Naive B cell (primary cell): ENCODE results near the gene PHACTR1. TPM values are rescaled to one million over a fixed set of nuclear protein-coding genes. Genes with fewer than 3 reads are reported as not detected.
"Not testable (repeated sequence)": the region's sequence is repeated elsewhere in the genome, so short reads cannot be mapped to it uniquely, and the experiment has no call there.

Experiments used
- ATAC-seq, 2 donors: fragments of 150-1000 bp; cut with Tn5 transposase; 2 replicates each; pipeline ENCODE4 v1.10.0; 2021; ENCODE audit warnings: low read depth in 2 of 2, mild to moderate bottlenecking in 2 of 2, moderate library complexity in 2 of 2
- DNase-seq: peaks from one replicate; pipeline ENCODE4 v3.0.0; 2022
- H3K27ac Mint-ChIP-seq, 6 donors: one replicate each; pipeline ENCODE4 v1.8.0; 2020 to 2022; ENCODE audit warnings: mild to moderate bottlenecking in 6 of 6, mixed read lengths in 6 of 6, moderate library complexity in 5 of 6, inconsistent platforms in 2 of 6
- H3K27me3 Mint-ChIP-seq, 3 donors: one replicate each; pipeline ENCODE4 v1.8.0; 2021 to 2022; ENCODE audit warnings: mixed read lengths in 3 of 3, mild to moderate bottlenecking in 1 of 3
- H3K36me3 Mint-ChIP-seq, 2 donors: one replicate each; pipeline ENCODE4 v1.8.0; 2020 to 2022; ENCODE audit warnings: mixed read lengths in 2 of 2, inconsistent platforms in 1 of 2, mild to moderate bottlenecking in 1 of 2
- H3K4me1 Mint-ChIP-seq, 3 donors: one replicate each; pipeline ENCODE4 v1.8.0; 2020 to 2022; ENCODE audit warnings: mixed read lengths in 3 of 3, inconsistent platforms in 1 of 3, mild to moderate bottlenecking in 1 of 3, moderate library complexity in 1 of 3
- H3K4me3 Mint-ChIP-seq, 8 donors: one replicate each; pipeline ENCODE4 v1.8.0; 2020 to 2022; ENCODE audit warnings: mild to moderate bottlenecking in 8 of 8, mixed read lengths in 8 of 8, moderate library complexity in 8 of 8, inconsistent platforms in 2 of 8
- H3K9me3 Mint-ChIP-seq, 7 donors: one replicate each; pipeline ENCODE4 v1.8.0; 2020 to 2022; ENCODE audit warnings: mixed read lengths in 7 of 7, mild to moderate bottlenecking in 5 of 7, inconsistent platforms in 2 of 7, moderate library complexity in 1 of 7
- polyA plus RNA-seq, 6 donors: library from polyadenylated mRNA; unstranded; fragments of 300-500 nt; fragmentation: Illumina TruSeq; gene quantifications; one replicate each; pipeline ENCODE4 v1.2.3, GENCODE V29; 2021; ENCODE audit warnings: low read depth in 6 of 6

Gene PHACTR1
- polyA plus RNA-seq, 6 donors from 2014 or later = 61.4 to 110 (median 75.1) TPM

GRCh38 chr6:13239530-13240455 is 523.2 kb downstream of the PHACTR1 start:
- H3K4me3 Mint-ChIP-seq = no peak overlapping the region
- H3K27ac Mint-ChIP-seq = peak overlapping the region in 1 of 6 donors; percentile 20
- ATAC-seq (no peak), DNase-seq (no peak)
- peaks cover 0 to 7% of the 10 kb centered on the region in 2 donors for H3K36me3 Mint-ChIP-seq
- H3K4me1 Mint-ChIP-seq = peaks cover 12 to 22% (median 19%) of the 10 kb centered on the region in 3 donors
- H3K9me3 Mint-ChIP-seq = peaks cover 0 to 11% (median 8%) of the 10 kb centered on the region in 7 donors
- H3K27me3 Mint-ChIP-seq = no peaks in the 10 kb centered on the region

GRCh38 chr6:13241364-13241763 is 524.8 kb downstream of the PHACTR1 start:
- no peaks in the 10 kb centered on the region for H3K27me3 Mint-ChIP-seq
- no peak for ATAC-seq
- H3K27ac Mint-ChIP-seq = no peak overlapping the region
- H3K9me3 Mint-ChIP-seq = peaks cover 0 to 12% (median 8%) of the 10 kb centered on the region in 7 donors
- H3K4me3 Mint-ChIP-seq = no peak overlapping the region
- peaks cover 0 to 8% (median 8%) of the 10 kb centered on the region in 3 donors for H3K4me1 Mint-ChIP-seq
- H3K36me3 Mint-ChIP-seq = peaks cover 0 to 7% of the 10 kb centered on the region in 2 donors
- no peak for DNase-seq

GRCh38 chr6:13242178-13242577 is 525.6 kb downstream of the PHACTR1 start:
- no peaks in the 10 kb centered on the region for H3K27me3 Mint-ChIP-seq
- ATAC-seq (no peak), DNase-seq (no peak)
- peaks cover 0 to 12% (median 8%) of the 10 kb centered on the region in 7 donors for H3K9me3 Mint-ChIP-seq
- H3K36me3 Mint-ChIP-seq = peaks cover 0 to 7% of the 10 kb centered on the region in 2 donors
- H3K4me1 Mint-ChIP-seq = peaks cover 0 to 8% (median 4%) of the 10 kb centered on the region in 3 donors
- peak overlapping the region in 1 of 6 donors; percentile 4 for H3K27ac Mint-ChIP-seq
- H3K4me3 Mint-ChIP-seq = no peak overlapping the region

GRCh38 chr6:13242590-13242989 is 526.0 kb downstream of the PHACTR1 start:
- ATAC-seq (no peak), DNase-seq (no peak)
- Mint-ChIP-seq H3K4me1 (peaks cover 0 to 8% (median 4%) of the 10 kb centered on the region in 3 donors), H3K36me3 (peaks cover 0 to 7% of the 10 kb centered on the region in 2 donors), H3K27me3 (no peaks in the 10 kb centered on the region), H3K4me3 (no peak overlapping the region), H3K9me3 (peaks cover 0 to 12% (median 8%) of the 10 kb centered on the region in 7 donors), H3K27ac (no peak overlapping the region)

GRCh38 chr6:13243033-13243432 is 526.5 kb downstream of the PHACTR1 start:
- Mint-ChIP-seq H3K4me1 (peaks cover 0 to 8% (median 4%) of the 10 kb centered on the region in 3 donors), H3K27ac (no peak overlapping the region), H3K27me3 (no peaks in the 10 kb centered on the region), H3K36me3 (peaks cover 0 to 7% of the 10 kb centered on the region in 2 donors), H3K9me3 (peaks cover 0 to 12% (median 8%) of the 10 kb centered on the region in 7 donors), H3K4me3 (no peak overlapping the region)
- no peak for DNase-seq
- ATAC-seq = no peak

GRCh38 chr6:13243745-13244144 is 527.2 kb downstream of the PHACTR1 start:
- not testable (repeated sequence) for H3K27me3 Mint-ChIP-seq

GRCh38 chr6:13247627-13248026 is 531.1 kb downstream of the PHACTR1 start:
- peaks cover 0 to 12% (median 8%) of the 10 kb centered on the region in 7 donors for H3K9me3 Mint-ChIP-seq
- no peak overlapping the region for H3K27ac Mint-ChIP-seq
- H3K27me3 Mint-ChIP-seq = no peaks in the 10 kb centered on the region
- H3K4me1 Mint-ChIP-seq = peaks cover 17 to 25% (median 21%) of the 10 kb centered on the region in 3 donors
- H3K4me3 Mint-ChIP-seq = peak overlapping the region in 1 of 8 donors; percentile 64
- ATAC-seq (no peak), DNase-seq (no peak)
- peaks cover 6 to 7% of the 10 kb centered on the region in 2 donors for H3K36me3 Mint-ChIP-seq

More at GRCh38 chr6:13243745-13244144, 527.2 kb downstream of the PHACTR1 start:
- H3K4me3 Mint-ChIP-seq, ATAC-seq, H3K36me3 Mint-ChIP-seq, H3K4me1 Mint-ChIP-seq, DNase-seq: not testable (repeated sequence)
- H3K9me3 Mint-ChIP-seq = peaks cover 0 to 12% (median 8%) of the 10 kb centered on the region in 7 donors
- H3K27ac Mint-ChIP-seq = peak overlapping the region in 1 of 6 donors; percentile 6

- no peak for ATAC-seq
- peaks cover 19 to 29% (median 26%) of the 10 kb centered on the region in 3 donors for H3K4me1 Mint-ChIP-seq
- no peak overlapping the region for H3K4me3 Mint-ChIP-seq
- H3K27ac Mint-ChIP-seq = no peak overlapping the region
- peaks cover 6 to 7% of the 10 kb centered on the region in 2 donors for H3K36me3 Mint-ChIP-seq
- no peak for DNase-seq
- no peaks in the 10 kb centered on the region for H3K27me3 Mint-ChIP-seq
- H3K9me3 Mint-ChIP-seq = peaks cover 0 to 12% (median 8%) of the 10 kb centered on the region in 7 donors
Observed at GRCh38 chr6:13248053-13248452, 531.5 kb downstream of the PHACTR1 start.

- Mint-ChIP-seq H3K27ac (peak overlapping the region in 1 of 6 donors; percentile 7), H3K36me3 (peaks cover 6% of the 10 kb centered on the region in 2 donors), H3K4me1 (peaks cover 25 to 34% (median 31%) of the 10 kb centered on the region in 3 donors), H3K9me3 (peaks cover 0 to 11% (median 7%) of the 10 kb centered on the region in 7 donors), H3K4me3 (no peak overlapping the region), H3K27me3 (no peaks in the 10 kb centered on the region)
- DNase-seq = no peak
- ATAC-seq = no peak
Observed at GRCh38 chr6:13248584-13248985, 532.0 kb downstream of the PHACTR1 start.

- DNase-seq (no peak), ATAC-seq (no peak)
- no peak overlapping the region for H3K4me3 Mint-ChIP-seq
- peak overlapping the region in 1 of 6 donors; percentile 54 for H3K27ac Mint-ChIP-seq
- H3K4me1 Mint-ChIP-seq = peaks cover 26 to 37% (median 34%) of the 10 kb centered on the region in 3 donors
- H3K36me3 Mint-ChIP-seq = peaks cover 2 to 6% of the 10 kb centered on the region in 2 donors
- H3K27me3 Mint-ChIP-seq = no peaks in the 10 kb centered on the region
- peaks cover 0 to 7% (median 3%) of the 10 kb centered on the region in 7 donors for H3K9me3 Mint-ChIP-seq
Observed at GRCh38 chr6:13248994-13249393, 532.4 kb downstream of the PHACTR1 start.

- H3K27ac Mint-ChIP-seq = no peak overlapping the region
- H3K4me1 Mint-ChIP-seq = peaks cover 26 to 39% (median 38%) of the 10 kb centered on the region in 3 donors
- H3K4me3 Mint-ChIP-seq = no peak overlapping the region
- no peaks in the 10 kb centered on the region for H3K27me3 Mint-ChIP-seq
- peaks cover 0 to 6% of the 10 kb centered on the region in 2 donors for H3K36me3 Mint-ChIP-seq
- DNase-seq = no peak
- ATAC-seq = no peak
- H3K9me3 Mint-ChIP-seq = peaks cover 0 to 3% (median 0%) of the 10 kb centered on the region in 7 donors
Observed at GRCh38 chr6:13249817-13250216, 533.2 kb downstream of the PHACTR1 start.

- no peak for DNase-seq
- Mint-ChIP-seq H3K27ac (peak overlapping the region in 1 of 6 donors; percentile 57), H3K4me1 (peaks cover 31 to 48% (median 46%) of the 10 kb centered on the region in 3 donors), H3K9me3 (peaks cover 0 to 7% (median 0%) of the 10 kb centered on the region in 7 donors), H3K36me3 (peaks cover 0 to 6% of the 10 kb centered on the region in 2 donors), H3K27me3 (no peaks in the 10 kb centered on the region), H3K4me3 (peak overlapping the region in 1 of 8 donors; percentile 4)
- ATAC-seq = no peak
Observed at GRCh38 chr6:13250703-13251102, 534.1 kb downstream of the PHACTR1 start.

- H3K36me3 Mint-ChIP-seq = peaks cover 2 to 8% of the 10 kb centered on the region in 2 donors
- H3K27ac Mint-ChIP-seq = peak overlapping the region in 1 of 6 donors; percentile 39
- H3K9me3 Mint-ChIP-seq = peaks cover 0 to 7% (median under 1%) of the 10 kb centered on the region in 7 donors
Observed at GRCh38 chr6:13251242-13251641, 534.7 kb downstream of the PHACTR1 start.

More at GRCh38 chr6:13251242-13251641, 534.7 kb downstream of the PHACTR1 start:
- DNase-seq (no peak), ATAC-seq (no peak)
- Mint-ChIP-seq H3K27me3 (no peaks in the 10 kb centered on the region), H3K4me3 (peak overlapping the region in 2 of 8 donors; percentile 6 to 37), H3K4me1 (peaks cover 32 to 52% (median 48%) of the 10 kb centered on the region in 3 donors)
